ENCODE results near the gene HLA-DQA2. TPM values are rescaled to one million over a fixed set of nuclear protein-coding genes. Genes with fewer than 3 reads are reported as not detected.

HLA-DQA2 gene
- total and polyA plus RNA-seq, 8 donors: 0.09 to 6.0 (median 0.20) TPM; not detected in 3

DNA sequence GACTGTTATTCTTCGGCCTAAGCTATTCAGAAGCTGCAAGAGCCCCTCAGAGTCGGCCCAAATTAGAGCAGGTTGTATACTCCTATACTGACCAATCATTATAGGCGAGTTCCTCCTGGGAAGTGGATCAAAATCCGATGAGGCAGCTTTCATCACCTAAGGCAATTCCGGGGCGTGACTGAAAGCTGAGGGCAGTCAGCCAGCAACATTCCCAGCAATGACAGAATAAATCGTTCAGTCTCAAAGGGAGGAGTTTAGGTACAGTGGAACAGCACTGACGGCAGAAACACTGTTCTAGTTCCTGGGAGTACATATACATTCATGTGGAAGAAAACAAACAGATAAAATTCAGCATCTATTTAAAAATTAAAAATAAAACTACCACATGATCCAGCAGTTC is 11.4 kb downstream of the HLA-DQA2 start:
- Histone ChIP-seq H3K9me3 (no peaks in the 10 kb centered on the region), H3K4me3 (no peak overlapping the region), H3K27ac (no peak overlapping the region), H3K27me3 (peaks cover 0 to 29% (median 3%) of the 10 kb centered on the region in 4 donors), H3K4me1 (no peaks in the 10 kb centered on the region), H3K36me3 (no peaks in the 10 kb centered on the region)
- WGBS, 2 donors: 16 to 34% methylated on average over 8 of the region's 8 CpGs
- TF ChIP-seq, protein P1, sequence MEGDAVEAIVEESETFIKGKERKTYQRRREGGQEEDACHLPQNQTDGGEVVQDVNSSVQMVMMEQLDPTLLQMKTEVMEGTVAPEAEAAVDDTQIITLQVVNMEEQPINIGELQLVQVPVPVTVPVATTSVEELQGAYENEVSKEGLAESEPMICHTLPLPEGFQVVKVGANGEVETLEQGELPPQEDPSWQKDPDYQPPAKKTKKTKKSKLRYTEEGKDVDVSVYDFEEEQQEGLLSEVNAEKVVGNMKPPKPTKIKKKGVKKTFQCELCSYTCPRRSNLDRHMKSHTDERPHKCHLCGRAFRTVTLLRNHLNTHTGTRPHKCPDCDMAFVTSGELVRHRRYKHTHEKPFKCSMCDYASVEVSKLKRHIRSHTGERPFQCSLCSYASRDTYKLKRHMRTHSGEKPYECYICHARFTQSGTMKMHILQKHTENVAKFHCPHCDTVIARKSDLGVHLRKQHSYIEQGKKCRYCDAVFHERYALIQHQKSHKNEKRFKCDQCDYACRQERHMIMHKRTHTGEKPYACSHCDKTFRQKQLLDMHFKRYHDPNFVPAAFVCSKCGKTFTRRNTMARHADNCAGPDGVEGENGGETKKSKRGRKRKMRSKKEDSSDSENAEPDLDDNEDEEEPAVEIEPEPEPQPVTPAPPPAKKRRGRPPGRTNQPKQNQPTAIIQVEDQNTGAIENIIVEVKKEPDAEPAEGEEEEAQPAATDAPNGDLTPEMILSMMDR (IDR thresholded peaks at IDR 0.05): no peak
- ATAC-seq: peak in 2 of 4 donors; percentile 52 to 67
- intact Hi-C loops (cut with DNase I): no loop called here
- no peak for FAIRE-seq
- peak in 2 of 6 donors; percentile 17 to 52 for DNase-seq

DNA sequence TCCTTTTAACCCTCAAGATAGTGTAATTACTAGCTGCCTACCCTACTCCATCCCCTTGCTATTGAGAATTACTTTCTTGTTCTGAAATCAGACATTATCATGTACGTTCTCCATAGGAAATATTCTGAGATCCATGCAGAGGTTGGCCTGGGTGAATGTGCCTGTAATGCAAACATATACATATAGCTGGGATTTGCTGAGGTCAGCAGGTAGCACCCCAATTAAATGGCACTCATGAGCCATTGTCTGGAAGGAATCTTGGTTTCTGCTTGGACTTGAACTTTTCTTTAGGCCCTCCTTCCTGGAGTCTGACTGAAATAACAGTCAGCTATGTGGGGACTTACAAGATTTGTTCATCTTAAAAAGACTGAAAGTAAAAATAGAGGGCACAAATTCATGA is 18.5 kb downstream of the HLA-DQA2 start:
- FAIRE-seq: no peak
- Histone ChIP-seq H3K4me1 (no peaks in the 10 kb centered on the region), H3K36me3 (no peaks in the 10 kb centered on the region), H3K4me3 (no peak overlapping the region), H3K9me3 (no peaks in the 10 kb centered on the region), H3K27ac (no peak overlapping the region), H3K27me3 (no peaks in the 10 kb centered on the region)
- TF ChIP-seq, protein P1 (IDR thresholded peaks at IDR 0.05): no peak
- intact Hi-C loops (cut with DNase I): loop anchor here in 1 of 3 donors (10.0 kb wide), 1 partner anchor 95 kb away; the partner anchor contains the start of gene HLA-DQB1
- WGBS, 2 donors: 58 to 83% methylated on average over 1 of the region's 1 CpG
- ATAC-seq: no peak
- no peak for DNase-seq

DNA sequence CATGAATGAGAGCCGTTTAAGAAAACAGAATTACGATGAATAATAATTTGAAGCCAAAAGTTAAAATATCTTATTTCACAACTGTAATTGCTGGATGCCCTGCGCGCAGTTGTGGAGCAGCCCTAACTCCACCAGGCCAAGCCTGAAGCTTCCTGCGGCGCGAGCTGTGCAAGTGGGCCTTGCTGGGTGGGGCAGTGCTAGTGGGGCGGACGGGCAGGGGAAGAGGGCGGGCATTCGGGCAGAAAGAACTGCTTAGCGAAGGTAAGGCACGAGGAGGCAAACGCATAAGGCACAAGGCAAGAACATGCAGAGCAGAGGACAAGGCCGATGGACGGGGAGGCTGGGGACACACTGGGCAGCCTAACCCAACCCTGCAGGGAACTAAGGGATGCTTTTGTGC is 19.9 kb downstream of the HLA-DQA2 start:
- WGBS, 2 donors: 75 to 81% methylated on average over 15 to 16 of the region's 16 CpGs
- ATAC-seq (peak in 1 of 4 donors; percentile 42), DNase-seq (no peak), FAIRE-seq (no peak)
- Histone ChIP-seq H3K4me1 (no peaks in the 10 kb centered on the region), H3K36me3 (no peaks in the 10 kb centered on the region), H3K9me3 (no peaks in the 10 kb centered on the region), H3K27ac (no peak overlapping the region), H3K4me3 (no peak overlapping the region), H3K27me3 (no peaks in the 10 kb centered on the region)
- intact Hi-C loops (cut with DNase I): loop anchor here in 1 of 3 donors (10.0 kb wide), 1 partner anchor 96 kb away; the partner anchor contains the start of gene HLA-DQB1
- TF ChIP-seq, protein P1 (IDR thresholded peaks at IDR 0.05): no peak

DNA sequence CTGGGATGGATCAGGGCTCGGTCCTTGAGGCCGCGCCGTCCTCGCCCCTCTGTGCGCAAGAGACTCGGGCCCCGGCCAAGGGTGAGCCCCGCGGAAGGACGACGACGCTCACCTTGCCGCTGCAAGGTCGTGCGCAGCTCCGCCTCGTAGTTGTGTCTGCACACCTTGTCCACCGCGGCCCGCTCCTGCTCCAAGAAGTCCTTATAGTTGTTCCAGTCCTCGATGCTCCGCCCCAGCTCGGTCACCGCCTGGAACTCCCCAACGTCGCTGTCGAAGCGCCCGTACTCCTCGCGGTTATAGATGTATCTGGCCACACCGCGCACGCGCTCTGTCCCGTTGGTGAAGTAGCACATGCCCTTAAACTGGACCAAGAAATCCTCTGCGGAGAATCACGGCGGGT is 20.4 kb downstream of the HLA-DQA2 start:
- Histone ChIP-seq H3K9me3 (no peaks in the 10 kb centered on the region), H3K36me3 (no peaks in the 10 kb centered on the region), H3K27me3 (no peaks in the 10 kb centered on the region), H3K4me3 (no peak overlapping the region), H3K27ac (no peak overlapping the region), H3K4me1 (no peaks in the 10 kb centered on the region)
- ATAC-seq (no peak), DNase-seq (peak in 1 of 6 donors; percentile 37), FAIRE-seq (no peak)
- intact Hi-C loops (cut with DNase I): loop anchor here in 1 of 3 donors (10.0 kb wide), 1 partner anchor 97 kb away; the partner anchor contains the start of gene HLA-DQB1
- 35 to 36% methylated on average over 40 of the region's 40 CpGs for WGBS, 2 donors
- TF ChIP-seq, protein P1 (IDR thresholded peaks at IDR 0.05): no peak

DNA sequence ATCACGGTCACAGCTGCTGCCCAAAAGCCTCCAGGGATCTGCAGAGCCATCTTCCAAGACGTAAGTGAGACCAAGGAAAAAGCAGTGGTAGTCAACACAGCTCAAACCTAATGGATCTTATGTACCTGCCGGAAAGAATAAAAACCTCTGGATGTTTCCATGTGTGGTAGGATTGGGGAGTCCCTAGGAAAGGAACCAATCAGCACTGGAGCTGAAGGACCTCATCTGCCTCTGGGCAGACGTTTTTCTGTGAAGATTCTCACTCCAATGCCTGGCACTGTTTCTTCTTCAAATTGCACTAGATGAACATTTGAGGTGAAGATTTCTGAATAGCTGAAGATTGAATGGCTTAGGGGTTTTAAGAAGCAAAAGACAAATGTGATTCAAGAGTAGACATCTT is 22.2 kb downstream of the HLA-DQA2 start, which contains the start of gene HLA-DQB2:
Gene HLA-DQB2, minus strand, starts transcription at position 112 of the 400 bp plus-strand sequence. Its CDS starts 62 bp downstream, at position 50.
- Histone ChIP-seq H3K36me3 (no peaks in the 10 kb centered on the region), H3K4me3 (no peak within 1 kb of the TSS), H3K27me3 (no peaks in the 10 kb centered on the region), H3K27ac (no peak within 1 kb of the TSS), H3K4me1 (no peaks in the 10 kb centered on the region), H3K9me3 (no peaks in the 10 kb centered on the region)
- intact Hi-C loops (cut with DNase I): loop anchor here in 1 of 3 donors (10.0 kb wide), 1 partner anchor 99 kb away; the partner anchor contains the start of gene HLA-DQB1
- ATAC-seq (no peak), FAIRE-seq (no peak), DNase-seq (no peak)
- TF ChIP-seq, protein P1 (IDR thresholded peaks at IDR 0.05): no peak
- WGBS, 2 donors: 28 to 48% methylated on average over 4 of the region's 4 CpGs

Measured in pancreas (tissue), 10 donors.